Suprapubic skin (tissue), 3 donors: Measurements from ENCODE around the gene LONP2.
"Not testable (repeated sequence)": the region's sequence is repeated elsewhere in the genome, so short reads cannot be mapped to it uniquely, and the experiment has no call there.

Experiments used
- POLR2A ChIP-seq, 2 donors: fragments of 450-650 bp; IDR thresholded peaks; one replicate each; pipeline ENCODE4 v1.6.1; 2017; ENCODE audit warnings: antibody characterized with exemption in 2 of 2, mild to moderate bottlenecking in 2 of 2, moderate library complexity in 2 of 2
- TF ChIP-seq, protein P1 (sequence below), 2 donors: fragments of 200-600 bp in 1 of 2; fragments of 450-650 bp in 1 of 2; sonication (generic) in 1 of 2; IDR thresholded peaks; one replicate each; pipeline ENCODE4 v1.5.1; 2016 to 2019; ENCODE audit warnings: antibody characterized with exemption in 2 of 2, mild to moderate bottlenecking in 1 of 2, moderate library complexity in 1 of 2

- TF ChIP-seq, protein P1, sequence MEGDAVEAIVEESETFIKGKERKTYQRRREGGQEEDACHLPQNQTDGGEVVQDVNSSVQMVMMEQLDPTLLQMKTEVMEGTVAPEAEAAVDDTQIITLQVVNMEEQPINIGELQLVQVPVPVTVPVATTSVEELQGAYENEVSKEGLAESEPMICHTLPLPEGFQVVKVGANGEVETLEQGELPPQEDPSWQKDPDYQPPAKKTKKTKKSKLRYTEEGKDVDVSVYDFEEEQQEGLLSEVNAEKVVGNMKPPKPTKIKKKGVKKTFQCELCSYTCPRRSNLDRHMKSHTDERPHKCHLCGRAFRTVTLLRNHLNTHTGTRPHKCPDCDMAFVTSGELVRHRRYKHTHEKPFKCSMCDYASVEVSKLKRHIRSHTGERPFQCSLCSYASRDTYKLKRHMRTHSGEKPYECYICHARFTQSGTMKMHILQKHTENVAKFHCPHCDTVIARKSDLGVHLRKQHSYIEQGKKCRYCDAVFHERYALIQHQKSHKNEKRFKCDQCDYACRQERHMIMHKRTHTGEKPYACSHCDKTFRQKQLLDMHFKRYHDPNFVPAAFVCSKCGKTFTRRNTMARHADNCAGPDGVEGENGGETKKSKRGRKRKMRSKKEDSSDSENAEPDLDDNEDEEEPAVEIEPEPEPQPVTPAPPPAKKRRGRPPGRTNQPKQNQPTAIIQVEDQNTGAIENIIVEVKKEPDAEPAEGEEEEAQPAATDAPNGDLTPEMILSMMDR (IDR thresholded peaks at IDR 0.05) = not testable (repeated sequence)
- TF ChIP-seq POLR2A (IDR thresholded peaks at IDR 0.05) = not testable (repeated sequence)
These were observed 110.3 kb downstream of the LONP2 start for GRCh38 chr16:48354385-48354784.
